HG02623 (cell line): Measurements from ENCODE around the gene PRM2.
"Not testable (repeated sequence)": the region's sequence is repeated elsewhere in the genome, so short reads cannot be mapped to it uniquely, and the experiment has no call there.

ENCODE experiments used
- ATAC-seq: cut with Tn5 transposase; IDR thresholded peaks from one replicate; pipeline ENCODE4 v1.9.1; 2021; ENCODE audit warnings: moderate library complexity; ENCODE audit not compliant: unreplicated experiment

The PRM2 gene

DNA sequence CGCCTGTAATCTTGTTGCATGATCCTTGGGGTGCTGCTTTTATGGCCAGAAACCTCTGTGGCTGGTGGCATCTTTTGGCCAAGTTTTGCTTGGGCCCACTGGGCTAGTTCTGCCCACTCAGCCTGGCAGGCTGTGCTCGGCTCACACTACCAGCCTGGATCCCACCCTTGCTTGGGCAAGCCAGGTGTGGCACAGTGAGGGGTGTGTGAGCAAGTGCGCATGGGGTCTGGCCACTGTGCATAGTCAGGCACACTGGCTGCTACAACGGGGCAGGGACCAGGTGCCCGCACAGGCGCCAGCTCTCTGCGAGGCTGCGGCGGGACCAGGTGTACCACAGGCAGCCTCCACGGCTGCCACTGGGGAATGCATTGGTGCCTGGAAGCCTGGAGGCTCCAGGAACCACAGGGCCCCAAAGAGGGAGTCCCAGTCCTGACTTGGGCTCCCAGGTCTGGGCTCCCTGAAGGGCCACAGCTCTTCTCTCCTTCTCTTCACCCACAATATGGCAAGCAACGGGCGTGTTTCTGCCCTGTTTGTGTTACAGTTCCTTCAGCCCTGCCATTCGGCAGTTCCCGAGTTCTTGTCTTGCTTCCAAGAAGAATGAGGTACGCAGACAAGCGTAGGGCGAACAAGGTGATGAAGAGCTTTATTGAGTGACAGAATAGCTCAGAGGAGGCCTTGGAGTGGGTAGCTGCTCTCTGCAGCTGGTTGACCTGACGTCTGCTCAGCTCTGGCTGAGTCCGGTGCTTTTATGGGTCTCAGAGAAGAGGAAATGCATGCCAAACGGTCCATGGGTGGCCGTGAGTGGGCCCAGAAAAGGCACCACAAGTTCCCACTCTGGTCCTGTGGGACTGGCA is 31.6 kb upstream of the PRM2 start:
- no peak for ATAC-seq

DNA sequence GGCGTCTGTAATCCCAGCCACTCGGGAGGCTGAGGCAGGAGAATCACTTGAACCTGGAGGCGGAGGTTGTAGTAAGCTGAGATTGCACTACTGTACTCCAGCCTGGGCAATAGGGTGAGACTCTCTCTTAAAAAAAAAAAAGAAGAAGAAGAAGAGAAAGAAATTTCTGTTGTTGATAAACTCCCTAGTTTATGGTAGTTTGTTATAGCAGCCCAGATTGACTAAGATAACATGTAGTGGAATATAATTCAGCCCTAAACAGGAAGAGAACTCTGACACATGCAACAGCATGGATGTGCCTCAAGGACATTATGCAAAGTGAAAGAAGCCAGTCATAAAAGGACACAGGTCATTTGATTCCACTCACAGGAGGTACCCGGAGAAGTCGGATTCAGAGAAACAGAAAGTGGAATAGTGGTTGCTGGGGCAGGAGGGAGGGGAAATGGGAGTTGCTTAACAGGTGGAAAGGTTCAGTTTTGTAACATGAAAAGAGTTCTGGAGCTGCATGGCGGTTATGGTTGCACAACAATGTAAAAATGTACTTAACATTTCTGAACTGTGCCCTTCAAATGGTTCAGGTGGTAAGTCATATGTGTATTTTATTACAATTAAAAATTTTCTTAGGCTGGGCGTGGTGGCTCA is 30.8 kb upstream of the PRM2 start:
- no peak for ATAC-seq

DNA sequence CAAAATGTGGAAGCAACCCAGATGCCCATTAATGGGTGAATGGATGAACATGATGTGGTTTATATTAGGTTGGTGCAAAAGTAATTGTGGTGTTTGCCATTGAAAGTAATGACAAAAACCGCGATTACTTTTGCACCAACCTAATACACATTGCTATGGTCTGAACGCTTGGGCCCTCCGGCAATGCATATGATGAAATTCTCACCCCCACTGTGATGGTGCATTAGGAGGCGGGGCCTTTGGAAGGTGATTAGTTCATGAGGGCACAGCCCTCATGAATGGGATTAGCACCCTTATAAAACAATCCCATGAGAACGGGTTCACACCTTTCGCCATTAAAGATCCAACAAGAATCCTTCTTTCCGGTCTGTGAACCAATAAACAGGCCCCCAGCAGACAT is 30.1 kb upstream of the PRM2 start:
- ATAC-seq, result no peak

DNA sequence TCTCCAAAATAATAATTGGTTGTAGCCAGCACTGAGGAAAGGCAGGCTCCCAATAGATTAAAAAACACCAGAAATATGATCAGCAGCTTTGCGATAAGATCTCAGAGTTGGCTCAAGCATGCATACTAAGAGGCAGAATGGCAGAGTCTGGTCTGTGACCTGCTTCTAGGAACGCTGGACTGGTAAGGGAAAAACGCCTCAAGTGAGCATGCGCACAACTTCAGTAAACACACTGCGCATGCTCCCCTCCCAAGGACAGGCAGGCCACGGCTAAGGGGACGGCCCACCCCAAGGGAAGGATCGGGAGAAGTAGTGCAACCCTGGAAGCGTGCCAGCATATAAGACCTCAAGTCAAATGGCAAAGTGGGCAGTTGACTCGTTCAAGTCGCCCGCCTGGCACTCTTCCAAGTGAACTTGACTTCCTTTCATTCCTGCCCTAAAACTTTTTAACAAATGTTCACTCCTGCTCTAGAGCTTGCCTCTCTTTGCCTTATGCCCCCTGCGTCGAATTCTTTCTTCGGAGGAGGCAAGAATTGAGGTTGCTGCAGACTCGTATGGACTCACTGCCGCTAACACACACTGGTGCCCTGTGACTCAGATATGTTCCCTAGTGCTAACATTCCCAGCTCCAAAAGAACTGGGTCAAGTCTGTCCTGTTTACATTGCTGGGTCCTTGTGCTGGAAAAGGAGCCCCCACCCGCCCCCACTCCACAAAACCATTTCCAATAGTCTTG is 27.3 kb upstream of the PRM2 start:
- ATAC-seq, result no peak

DNA sequence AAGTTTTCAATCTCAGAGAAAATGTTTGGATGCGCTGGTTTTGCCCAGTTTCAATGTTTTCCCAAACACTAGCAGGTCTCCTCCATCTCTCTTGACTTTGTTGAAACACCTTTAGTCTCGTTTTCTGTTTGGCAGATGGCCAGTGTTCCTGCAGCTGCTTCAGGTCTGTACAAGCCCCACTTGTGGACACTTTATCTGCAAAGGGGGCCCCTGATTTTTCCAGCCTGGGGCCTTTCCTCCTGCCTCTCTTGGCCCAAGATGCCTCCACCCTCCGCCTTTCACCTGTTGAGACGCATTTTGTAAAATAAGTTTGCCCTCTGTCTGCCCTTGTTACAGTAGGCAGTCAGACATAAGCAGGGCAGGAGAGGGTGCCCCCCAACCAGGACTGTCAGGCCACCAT is 26.7 kb upstream of the PRM2 start:
- no peak for ATAC-seq

DNA sequence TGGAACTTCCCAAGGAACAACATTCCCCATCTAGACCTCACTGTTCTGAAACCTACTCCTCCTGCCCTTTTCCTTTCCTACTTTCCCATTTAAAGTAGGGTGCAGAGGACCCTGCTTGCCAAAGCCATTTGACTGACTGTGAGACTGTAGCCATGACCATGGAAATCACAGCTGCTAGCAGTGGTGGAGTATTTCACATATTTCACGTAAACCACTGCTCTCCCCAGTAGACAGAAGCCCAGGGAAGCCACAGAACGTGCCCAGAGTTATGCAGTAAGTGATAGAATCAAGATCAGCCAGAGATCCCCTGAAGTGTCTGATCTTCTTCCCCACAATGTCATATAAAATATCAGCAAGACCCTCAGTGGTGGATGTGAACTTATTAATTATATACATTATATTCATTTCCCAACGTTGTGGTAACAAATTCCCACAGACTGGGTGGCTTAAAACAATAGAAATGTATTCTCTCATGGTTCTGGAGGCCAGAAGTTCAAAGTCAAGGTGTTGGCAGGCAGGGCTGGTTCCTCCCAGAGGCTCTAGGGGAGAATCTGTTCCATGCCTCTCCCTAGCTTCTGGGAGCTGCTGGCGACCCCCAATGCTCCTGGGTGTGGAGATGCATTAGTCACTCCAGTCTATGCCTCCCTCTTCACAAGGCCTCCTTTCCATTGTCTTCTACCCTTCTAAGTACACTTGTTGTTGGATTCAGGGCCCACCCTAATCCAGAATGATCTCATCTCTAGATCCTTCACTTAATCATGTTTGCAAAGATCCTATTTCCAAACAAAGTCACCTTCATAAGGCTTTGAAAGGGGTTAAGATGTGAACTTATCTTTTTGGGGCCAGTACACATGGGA is 25.6 kb upstream of the PRM2 start:
- ATAC-seq, result no peak

DNA sequence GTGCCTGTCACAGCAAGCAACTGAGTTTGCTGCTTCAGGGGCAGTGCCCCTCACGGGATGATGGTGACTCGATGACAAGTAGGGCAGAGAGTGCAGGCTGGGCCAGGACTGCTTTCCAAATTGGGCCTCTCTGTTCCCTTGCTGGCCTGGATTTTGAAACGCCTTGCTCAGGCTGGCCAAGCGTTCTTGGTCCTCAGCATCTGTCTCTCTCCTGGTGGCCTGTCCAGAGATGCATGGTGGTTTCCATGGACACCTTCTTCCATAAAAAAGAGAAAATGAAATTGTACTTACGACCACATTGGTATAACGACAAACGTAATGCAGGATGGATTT is 24.2 kb upstream of the PRM2 start:
- no peak for ATAC-seq

DNA sequence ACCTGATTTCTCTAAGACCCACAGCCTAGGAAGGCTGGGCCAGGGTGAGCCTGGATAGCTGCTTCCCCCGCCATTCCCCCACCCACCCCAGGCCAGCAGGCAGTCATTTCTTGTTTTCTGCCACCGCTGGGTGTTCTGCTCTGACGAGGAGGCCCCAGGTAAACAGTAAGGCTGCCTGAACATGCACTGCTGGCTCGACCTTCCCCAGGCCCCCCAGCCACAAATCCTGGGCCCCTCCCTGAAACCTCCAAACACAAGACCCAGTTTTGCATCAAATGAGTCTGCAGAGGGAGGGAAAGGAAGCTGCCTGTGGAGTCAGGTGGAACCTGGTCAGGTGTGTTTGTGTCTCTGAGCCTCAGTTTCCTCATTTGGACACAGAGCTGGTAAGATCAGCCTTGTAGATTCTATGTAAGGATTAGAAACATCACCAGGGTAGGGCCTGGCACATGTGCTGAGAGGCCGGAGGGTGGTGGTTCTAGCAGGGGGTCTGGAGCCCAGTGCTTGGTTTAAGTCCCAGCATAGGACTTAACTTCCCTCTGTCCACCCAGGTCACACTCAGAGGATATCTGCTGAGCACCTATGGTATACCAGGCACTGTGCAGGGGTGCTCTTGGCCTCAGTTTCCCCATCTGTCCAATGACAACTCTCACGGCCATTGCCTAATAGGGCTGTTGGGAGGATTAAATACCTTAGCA is 23.7 kb upstream of the PRM2 start:
- no peak for ATAC-seq

DNA sequence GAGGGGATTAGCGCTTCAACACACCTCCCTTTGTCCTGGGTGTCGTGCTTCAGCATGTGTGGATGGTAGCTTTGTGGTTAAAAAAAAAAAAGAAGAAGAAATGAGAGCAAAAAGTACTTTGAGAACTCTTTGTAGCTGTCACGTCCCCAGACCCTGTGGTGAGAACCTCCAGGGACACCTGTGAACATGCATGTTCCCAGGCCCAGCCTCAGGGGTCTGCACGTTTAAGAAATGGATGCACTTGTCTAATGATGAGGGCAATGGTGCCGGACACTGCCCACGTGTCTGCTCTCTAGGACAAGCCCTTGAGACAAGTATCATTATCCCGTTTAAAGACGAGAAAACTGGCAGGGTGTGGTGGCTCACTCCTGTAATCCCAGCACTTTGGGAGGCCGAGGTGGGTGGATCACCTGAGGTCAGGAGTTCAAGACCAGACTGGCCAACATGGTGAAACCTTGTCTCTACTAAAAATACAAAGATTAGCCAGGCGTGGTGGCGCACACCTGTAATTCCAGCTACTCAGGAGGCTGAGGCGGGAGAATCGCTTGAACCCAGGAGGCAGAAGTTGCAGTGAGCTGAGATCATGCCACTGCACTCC is 22.8 kb upstream of the PRM2 start:
- not testable (repeated sequence) for ATAC-seq

DNA sequence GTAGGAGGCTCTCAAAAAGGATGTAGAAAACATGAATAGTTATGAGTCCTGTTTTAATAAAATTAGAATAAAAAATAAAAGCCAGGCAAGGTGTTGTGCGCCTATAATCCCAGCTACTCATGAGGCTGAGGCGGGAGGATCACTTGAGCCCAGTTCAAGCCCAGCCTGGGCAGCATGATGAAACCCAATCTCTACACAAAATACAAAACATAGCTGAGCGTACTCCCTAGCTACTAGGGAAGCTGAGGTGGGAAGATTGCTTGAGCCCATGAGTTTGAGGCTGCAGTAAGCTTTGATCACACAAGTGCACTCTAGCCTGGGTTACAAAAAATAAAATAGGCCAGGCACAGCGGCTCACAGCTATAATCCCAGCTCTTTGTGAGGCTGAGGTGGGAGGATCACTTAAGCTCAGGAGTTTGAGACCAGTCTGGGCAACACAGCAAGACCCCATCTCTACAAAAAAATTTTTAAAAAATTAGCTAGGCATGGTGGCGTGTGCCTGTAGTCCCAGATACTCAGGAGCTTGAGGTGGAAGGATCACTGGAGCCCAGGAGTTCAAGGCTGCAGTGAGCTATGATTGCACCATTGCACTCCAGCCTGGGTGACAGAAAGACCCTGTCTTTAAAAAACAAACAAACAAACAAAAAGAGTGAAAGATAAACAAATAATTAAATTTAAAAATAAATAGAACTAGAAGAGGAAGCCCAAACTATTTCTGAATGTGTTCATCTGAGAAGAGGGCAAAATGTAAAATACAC is 22.0 kb upstream of the PRM2 start:
- ATAC-seq, result no peak

DNA sequence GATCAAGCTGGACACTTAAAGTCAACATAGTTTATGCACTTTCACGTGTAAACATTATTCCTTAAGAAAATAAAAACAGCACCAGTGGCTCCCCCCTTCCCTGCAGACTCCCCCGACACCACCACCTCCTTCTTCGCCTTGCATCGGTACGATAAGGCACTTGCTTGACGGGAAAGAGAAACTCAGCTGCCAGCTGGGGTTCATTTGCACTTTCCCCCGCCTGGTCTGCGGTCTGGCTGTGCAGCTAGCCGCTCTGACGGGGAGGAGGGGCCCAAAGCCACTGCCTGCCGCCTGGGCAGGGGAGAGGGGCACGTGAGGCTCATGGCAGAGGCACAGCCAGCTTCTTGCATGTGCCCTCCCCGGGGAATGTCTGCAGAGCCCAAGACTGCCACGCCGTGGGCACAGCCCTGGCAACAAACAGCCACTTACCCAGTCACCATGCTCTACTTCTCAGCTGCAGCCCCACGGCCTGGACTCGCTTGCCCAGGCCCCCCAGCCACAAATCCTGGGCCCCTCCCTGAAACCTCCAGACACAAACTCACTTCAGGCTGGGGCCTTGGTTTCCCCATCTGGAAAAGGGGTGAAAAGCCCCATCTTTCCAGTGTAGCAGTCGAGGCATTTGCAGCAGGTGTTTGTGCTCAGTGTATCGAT is 21.3 kb upstream of the PRM2 start:
- peak; percentile 67 for ATAC-seq

DNA sequence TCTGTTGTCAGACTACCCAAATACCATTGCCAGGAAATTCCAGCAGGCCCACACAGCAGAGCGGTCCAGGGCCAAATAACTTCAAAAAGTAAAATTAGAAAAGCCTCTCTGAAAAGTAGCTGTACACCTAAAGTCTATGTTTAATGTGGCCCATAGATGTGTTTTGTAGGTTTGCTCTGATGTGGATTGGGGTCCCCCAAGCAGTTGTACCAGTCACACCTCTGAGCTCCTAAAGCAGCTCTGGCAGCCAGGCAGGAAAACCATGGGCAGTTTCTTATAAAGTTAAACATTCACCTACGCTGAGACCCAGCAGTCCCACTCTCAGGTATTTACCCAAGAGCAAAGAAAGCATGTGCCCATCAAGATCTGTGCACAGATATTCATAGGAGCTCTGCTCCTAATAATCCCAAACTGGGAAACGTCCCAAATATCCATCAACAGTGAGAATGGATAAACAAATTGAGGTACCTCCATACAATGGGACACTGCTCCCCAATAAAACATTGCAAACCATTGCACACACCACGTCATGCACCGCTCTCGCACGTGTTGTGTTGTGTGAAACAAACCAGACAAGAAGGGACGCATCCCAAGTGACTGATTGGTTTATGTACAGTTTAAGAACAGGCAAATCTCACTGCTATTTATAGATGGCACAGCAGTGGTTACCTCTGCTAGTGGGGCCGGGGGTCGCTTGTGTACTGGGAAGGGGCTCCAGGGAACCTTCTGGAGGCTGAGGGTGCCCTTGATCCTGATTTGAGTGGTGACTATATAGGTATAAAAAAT is 20.6 kb upstream of the PRM2 start:
- ATAC-seq, result no peak

DNA sequence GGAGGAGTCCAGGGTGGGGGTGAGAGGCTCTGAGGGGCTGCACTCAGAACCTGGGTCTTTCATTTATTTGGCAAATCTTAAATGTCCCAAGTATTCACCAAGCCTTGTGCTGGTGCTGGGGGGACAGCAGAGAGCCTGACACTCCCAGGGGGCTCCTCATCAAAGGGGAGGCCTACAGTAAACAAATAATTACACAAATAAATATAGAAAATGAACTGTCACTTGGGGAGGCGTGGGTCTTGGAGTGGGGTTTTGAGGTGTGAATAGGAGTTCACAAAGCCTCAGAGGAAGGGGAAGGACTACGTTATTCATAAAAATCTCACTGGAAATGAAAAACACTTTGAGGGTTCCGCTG is 20.0 kb upstream of the PRM2 start:
- no peak for ATAC-seq

DNA sequence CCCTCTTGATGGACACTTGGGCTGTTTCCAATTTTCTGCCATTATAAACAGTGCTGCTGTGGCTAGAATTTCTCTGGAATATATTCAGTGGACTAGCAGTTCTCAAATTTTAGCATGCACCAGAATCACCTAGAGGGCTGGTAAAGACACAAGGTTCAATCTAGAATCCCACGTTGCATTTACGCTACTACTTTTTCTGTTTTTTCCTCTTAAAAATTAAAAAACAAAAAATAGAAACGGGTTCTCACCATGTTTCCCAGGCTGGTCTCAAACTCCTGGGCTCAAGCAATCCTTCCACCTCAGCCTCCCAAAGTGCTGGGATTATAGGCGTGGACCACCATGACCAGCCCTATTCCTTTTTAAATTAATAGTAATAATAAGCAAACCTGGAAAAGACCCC is 19.4 kb upstream of the PRM2 start:
- no peak for ATAC-seq

DNA sequence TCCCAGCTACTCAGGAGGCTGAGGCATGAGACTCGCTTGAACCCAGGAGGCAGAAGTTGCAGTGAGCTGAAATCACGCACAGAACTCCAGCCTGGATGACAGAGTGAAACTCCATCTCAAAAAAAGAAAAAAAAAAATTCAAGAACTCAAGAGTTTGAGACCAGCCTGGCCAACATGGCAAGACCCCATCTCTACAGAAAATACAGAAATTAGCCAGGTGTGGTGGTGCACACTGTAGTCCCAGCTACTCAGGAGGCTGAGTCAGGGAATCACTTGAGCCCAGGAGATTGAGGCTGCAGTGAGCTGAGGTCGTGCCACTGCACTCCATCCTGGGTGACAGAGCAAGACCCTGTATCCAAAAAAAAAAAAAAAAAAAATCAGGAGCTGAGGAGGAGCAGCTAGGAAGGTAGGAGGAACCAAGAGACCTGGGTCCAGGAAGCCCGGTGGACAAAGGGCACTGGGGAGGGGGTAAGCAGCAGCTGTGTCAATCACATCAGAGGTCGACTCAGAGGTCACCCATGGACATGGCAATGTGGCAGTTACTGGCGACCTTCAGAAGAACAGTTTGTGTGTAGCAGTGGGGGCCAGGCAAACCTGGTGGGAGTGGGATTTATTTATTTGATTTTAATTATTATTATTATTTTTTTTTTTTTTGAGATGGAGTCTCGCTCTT is 15.9 kb upstream of the PRM2 start:
- no peak for ATAC-seq

DNA sequence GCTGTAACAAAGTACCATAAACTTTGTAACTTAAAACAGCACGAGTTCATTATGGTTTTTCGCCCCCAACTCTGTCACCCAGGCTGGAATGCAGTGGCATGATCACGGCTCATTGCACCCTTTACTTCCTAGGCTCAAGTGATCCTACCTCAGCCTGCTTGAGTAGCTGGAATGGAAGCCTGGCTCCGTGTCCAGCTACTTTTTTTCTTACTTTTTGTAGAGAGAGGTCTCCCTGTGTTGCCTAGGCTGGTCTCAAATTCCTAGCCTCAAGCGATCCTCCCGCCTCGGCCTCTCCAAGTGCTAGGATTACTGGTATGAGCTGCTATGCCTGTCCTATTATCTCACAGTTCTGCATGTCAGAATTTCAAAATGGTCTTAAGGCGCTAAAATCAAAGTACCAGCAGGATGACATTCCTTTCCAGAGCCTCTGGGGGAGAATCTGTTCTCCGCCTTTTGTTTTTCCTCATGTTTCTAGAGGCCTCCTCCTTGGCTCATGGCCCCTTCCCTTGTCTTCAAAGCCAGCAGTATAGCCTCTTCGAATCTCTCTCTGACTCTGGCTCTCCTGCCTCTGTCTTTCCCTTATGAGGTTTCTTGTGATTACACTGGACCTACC is 14.9 kb upstream of the PRM2 start:
- ATAC-seq, result no peak
